Muscle layer of colon (tissue), 2 donors: ENCODE results near the gene SLC35A4.
"Not testable (repeated sequence)": the region's sequence is repeated elsewhere in the genome, so short reads cannot be mapped to it uniquely, and the experiment has no call there.

Source experiments
- H3K27ac ChIP-seq: one replicate; pipeline ENCODE4 v1.7.0; 2013; ENCODE audit warnings: low read depth, mild to moderate bottlenecking, low read length, moderate library complexity
- H3K27me3 ChIP-seq, 2 donors: one replicate each; pipeline ENCODE4 v1.7.0; 2013; ENCODE audit warnings: low read length in 2 of 2, mild to moderate bottlenecking in 2 of 2; ENCODE audit not compliant: insufficient read depth in 2 of 2, control insufficient read depth in 1 of 2
- H3K36me3 ChIP-seq: one replicate; pipeline ENCODE4 v1.7.0; 2013; ENCODE audit warnings: mild to moderate bottlenecking, low read length; ENCODE audit not compliant: insufficient read depth
- H3K4me1 ChIP-seq: one replicate; pipeline ENCODE4 v1.7.0; 2013; ENCODE audit warnings: mild to moderate bottlenecking, low read length; ENCODE audit not compliant: insufficient read depth
- H3K4me3 ChIP-seq, 2 donors: one replicate each; pipeline ENCODE4 v1.7.0; 2013; ENCODE audit warnings: low read length in 2 of 2, low read depth in 1 of 2, mild to moderate bottlenecking in 1 of 2, moderate library complexity in 1 of 2
- H3K9ac ChIP-seq: one replicate; pipeline ENCODE4 v1.7.0; 2013; ENCODE audit warnings: low read length
- H3K9me3 ChIP-seq: one replicate; pipeline ENCODE4 v1.7.0; 2013; ENCODE audit warnings: mild to moderate bottlenecking, low read length
- donor health status: abdominal sarcoma.
- donor health status: Adenocarcinoma of cecum.

Gene SLC35A4

DNA sequence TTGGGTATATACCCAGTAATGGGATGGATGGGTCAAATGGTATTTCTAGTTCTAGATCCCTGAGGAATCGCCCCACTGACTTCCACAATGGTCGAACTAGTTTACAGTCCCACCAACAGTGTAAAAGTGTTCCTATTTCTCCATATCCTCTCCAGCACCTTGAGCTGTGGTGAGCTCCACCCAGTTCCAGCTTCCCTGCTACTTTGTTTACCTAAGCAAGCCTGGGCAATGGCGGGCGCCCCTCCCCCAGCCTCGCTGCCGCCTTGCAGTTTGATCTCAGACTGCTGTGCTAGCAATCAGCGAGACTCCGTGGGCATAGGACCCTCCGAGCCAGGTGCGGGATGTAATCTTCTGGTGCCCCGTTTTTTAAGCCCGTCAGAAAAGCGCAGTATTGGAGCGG lies 28.4 kb downstream of the SLC35A4 start:
- not testable (repeated sequence) for H3K9ac ChIP-seq, H3K36me3 ChIP-seq, H3K27me3 ChIP-seq, H3K4me3 ChIP-seq, H3K9me3 ChIP-seq, H3K4me1 ChIP-seq, H3K27ac ChIP-seq

GRCh38 chr5:140594169-140594568 lies 29.5 kb downstream of the SLC35A4 start:
- no peaks in the 10 kb centered on the region for H3K27me3 ChIP-seq
- H3K4me1 ChIP-seq, result no peaks in the 10 kb centered on the region
- H3K36me3 ChIP-seq, result no peaks in the 10 kb centered on the region
- H3K27ac ChIP-seq, result no peak overlapping the region
- H3K9ac ChIP-seq, result no peak overlapping the region
- no peak overlapping the region for H3K4me3 ChIP-seq
- H3K9me3 ChIP-seq, result no peaks in the 10 kb centered on the region

GRCh38 chr5:140595538-140596300 lies 31.1 kb downstream of the SLC35A4 start:
- Histone ChIP-seq H3K27me3 (no peaks in the 10 kb centered on the region), H3K36me3 (no peaks in the 10 kb centered on the region), H3K9ac (no peak overlapping the region), H3K9me3 (no peaks in the 10 kb centered on the region), H3K27ac (no peak overlapping the region), H3K4me1 (no peaks in the 10 kb centered on the region), H3K4me3 (no peak overlapping the region)

- H3K9ac ChIP-seq, result no peak overlapping the region
- H3K4me1 ChIP-seq, result no peaks in the 10 kb centered on the region
- no peak overlapping the region for H3K27ac ChIP-seq
- H3K9me3 ChIP-seq, result no peaks in the 10 kb centered on the region
- H3K36me3 ChIP-seq, result no peaks in the 10 kb centered on the region
- H3K27me3 ChIP-seq, result no peaks in the 10 kb centered on the region
- no peak overlapping the region for H3K4me3 ChIP-seq
Observed at GRCh38 chr5:140596321-140596741, 31.7 kb downstream of the SLC35A4 start.

GRCh38 chr5:140598836-140599235 lies 34.2 kb downstream of the SLC35A4 start:
- Histone ChIP-seq H3K27me3 (no peaks in the 10 kb centered on the region), H3K9ac (no peak overlapping the region), H3K36me3 (no peaks in the 10 kb centered on the region), H3K4me1 (no peaks in the 10 kb centered on the region), H3K4me3 (no peak overlapping the region), H3K27ac (no peak overlapping the region), H3K9me3 (no peaks in the 10 kb centered on the region)

GRCh38 chr5:140600096-140600495 lies 35.5 kb downstream of the SLC35A4 start:
- Histone ChIP-seq H3K27ac (no peak overlapping the region), H3K4me3 (no peak overlapping the region), H3K9me3 (no peaks in the 10 kb centered on the region), H3K9ac (no peak overlapping the region), H3K36me3 (no peaks in the 10 kb centered on the region), H3K27me3 (no peaks in the 10 kb centered on the region), H3K4me1 (no peaks in the 10 kb centered on the region)

DNA sequence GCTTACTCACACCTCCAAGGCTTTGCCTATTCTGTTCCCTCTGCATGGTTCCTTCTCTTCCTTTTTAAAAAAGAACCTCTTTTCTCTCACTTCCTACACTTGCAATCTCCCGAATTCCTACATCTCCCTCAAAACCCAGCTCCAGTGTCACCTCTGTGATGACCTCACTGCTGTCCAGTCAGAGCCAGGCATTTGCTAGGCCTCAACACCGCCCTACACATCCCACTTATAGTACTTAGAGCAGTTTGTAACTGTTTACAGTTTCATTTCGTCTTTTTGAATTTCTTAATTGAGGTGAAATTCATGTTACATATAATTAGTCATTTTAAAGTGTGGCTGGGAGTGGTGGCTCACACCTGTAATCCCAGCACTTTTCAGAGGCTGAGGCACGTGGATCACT lies 37.5 kb downstream of the SLC35A4 start:
- H3K4me3 ChIP-seq, result no peak overlapping the region
- H3K27me3 ChIP-seq, result no peaks in the 10 kb centered on the region
- no peaks in the 10 kb centered on the region for H3K9me3 ChIP-seq
- no peak overlapping the region for H3K9ac ChIP-seq
- H3K4me1 ChIP-seq, result no peaks in the 10 kb centered on the region
- no peak overlapping the region for H3K27ac ChIP-seq
- no peaks in the 10 kb centered on the region for H3K36me3 ChIP-seq

DNA sequence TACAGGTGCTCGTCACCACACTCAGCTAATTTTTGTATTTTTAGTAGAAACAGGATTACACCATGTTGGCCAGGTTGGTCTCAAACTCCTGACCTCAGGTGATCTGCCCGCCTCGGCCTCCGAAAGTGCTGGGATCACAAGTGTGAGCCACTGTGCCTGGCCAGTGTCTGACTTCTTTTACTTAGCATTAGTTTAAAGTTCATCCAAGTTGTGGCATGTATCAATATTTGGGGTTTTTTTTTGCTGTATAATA lies 38.7 kb downstream of the SLC35A4 start:
- not testable (repeated sequence) for H3K4me3 ChIP-seq, H3K27ac ChIP-seq, H3K9ac ChIP-seq, H3K27me3 ChIP-seq, H3K9me3 ChIP-seq, H3K4me1 ChIP-seq, H3K36me3 ChIP-seq

GRCh38 chr5:140603734-140604133 lies 39.1 kb downstream of the SLC35A4 start:
- Histone ChIP-seq H3K4me1 (no peaks in the 10 kb centered on the region), H3K9me3 (no peaks in the 10 kb centered on the region), H3K27ac (no peak overlapping the region), H3K9ac (no peak overlapping the region), H3K4me3 (no peak overlapping the region), H3K27me3 (no peaks in the 10 kb centered on the region), H3K36me3 (no peaks in the 10 kb centered on the region)

- H3K4me1 ChIP-seq, result no peaks in the 10 kb centered on the region
- H3K9me3 ChIP-seq, result no peaks in the 10 kb centered on the region
- H3K27ac ChIP-seq, result no peak overlapping the region
- no peak overlapping the region for H3K4me3 ChIP-seq
- no peaks in the 10 kb centered on the region for H3K36me3 ChIP-seq
- H3K9ac ChIP-seq, result no peak overlapping the region
- no peaks in the 10 kb centered on the region for H3K27me3 ChIP-seq
Observed at GRCh38 chr5:140605879-140606278, 41.3 kb downstream of the SLC35A4 start.

DNA sequence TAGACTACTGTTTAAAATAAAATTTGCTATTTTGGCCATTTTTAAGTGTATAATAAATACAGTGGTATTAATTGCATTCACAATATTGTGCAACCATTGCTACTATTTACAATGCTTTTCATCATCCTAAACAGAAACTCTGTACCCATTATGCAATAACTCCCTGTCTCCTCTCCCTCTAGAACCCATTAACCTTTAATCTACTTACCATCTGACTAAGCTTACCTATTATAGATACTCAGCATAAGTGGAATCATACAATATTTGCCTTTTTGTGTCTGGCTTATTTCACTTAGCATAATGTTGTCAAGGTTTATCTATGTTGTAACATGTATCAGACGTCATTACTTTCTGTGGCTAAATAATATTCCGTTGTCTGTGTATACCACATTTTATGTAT lies 42.4 kb downstream of the SLC35A4 start:
- no peaks in the 10 kb centered on the region for H3K9me3 ChIP-seq
- H3K9ac ChIP-seq, result no peak overlapping the region
- H3K27ac ChIP-seq, result no peak overlapping the region
- no peaks in the 10 kb centered on the region for H3K36me3 ChIP-seq
- H3K4me3 ChIP-seq, result no peak overlapping the region
- H3K4me1 ChIP-seq, result no peaks in the 10 kb centered on the region
- H3K27me3 ChIP-seq, result no peaks in the 10 kb centered on the region

GRCh38 chr5:140608722-140609121 lies 44.1 kb downstream of the SLC35A4 start:
- Histone ChIP-seq H3K36me3 (no peaks in the 10 kb centered on the region), H3K9me3 (no peaks in the 10 kb centered on the region), H3K4me3 (no peak overlapping the region), H3K4me1 (no peaks in the 10 kb centered on the region), H3K27ac (no peak overlapping the region), H3K27me3 (no peaks in the 10 kb centered on the region), H3K9ac (no peak overlapping the region)
